Liver (tissue), 3 donors: ENCODE results near the gene FBXL13.

Experiments used
- ATF3 ChIP-seq: IDR thresholded peaks from 2 replicates; pipeline ENCODE4 v1.6.1; 2016; ENCODE audit warnings: antibody characterized with exemption
- CTCF ChIP-seq: fragments of 150-350 bp; IDR thresholded peaks from 2 replicates; pipeline ENCODE4 v1.5.1; 2017; ENCODE audit warnings: improper control_type of control experiment, low read depth, low read length; ENCODE audit not compliant: missing input control
- JUND ChIP-seq, 2 donors: IDR thresholded peaks; 2 replicates each; pipeline ENCODE4 v1.6.1; 2016; ENCODE audit warnings: antibody characterized with exemption in 2 of 2
- RAD21 ChIP-seq, 2 donors: IDR thresholded peaks; 2 replicates each; pipeline ENCODE4 v1.6.1; 2016; ENCODE audit warnings: antibody characterized with exemption in 2 of 2, mild to moderate bottlenecking in 2 of 2
- REST ChIP-seq: IDR thresholded peaks from 2 replicates; pipeline ENCODE4 v1.6.1; 2016; ENCODE audit warnings: antibody characterized with exemption, mild to moderate bottlenecking
- ZBTB33 ChIP-seq: IDR thresholded peaks from 2 replicates; pipeline ENCODE4 v1.6.1; 2016; ENCODE audit warnings: antibody characterized with exemption
- donor health status: healthy.
- donor health status: healthy.

GRCh38 chr7:103116991-103117390 lies 42.4 kb upstream of the FBXL13 start:
- TF ChIP-seq JUND (IDR thresholded peaks at IDR 0.05) = no peak
- TF ChIP-seq RAD21 (IDR thresholded peaks at IDR 0.05) = no peak
- no peak for TF ChIP-seq CTCF
- TF ChIP-seq REST = no peak
- TF ChIP-seq ZBTB33 = no peak
- TF ChIP-seq ATF3 = no peak
